HepG2 (cell line): Measurements from ENCODE around the gene TACC2. TPM values are rescaled to one million over a fixed set of nuclear protein-coding genes. Genes with fewer than 3 reads are reported as not detected.
A peak's percentile ranks its signal among the peaks of the same experiment; 100 is the strongest.

Experiments
- ATAC-seq: fragments of 200-7000 bp; cut with Tn5 transposase; 3 replicates; pipeline ENCODE4 v1.9.1; 2020; ENCODE audit warnings: mild to moderate bottlenecking, moderate library complexity
- BruUV-seq: library from RNA; stranded (reverse); fragments of 400-500 nt; replicated peaks from 2 replicates; lab custom pipeline; 2021; lab: Mats Ljungman, UMichigan
- CTCF ChIA-PET: fragments of 300-600 bp; formaldehyde crosslinking; extraction: SDS; loops from one replicate; lab custom pipeline; 2021; ENCODE audit warnings: low total read pairs, inconsistent platforms, low intra/inter-chr PET ratio; lab: Yijun Ruan, JAX
- POLR2A ChIA-PET: fragments of 350-600 bp; sonication (Branson Sonifier 250); formaldehyde crosslinking; loops from one replicate; lab custom pipeline; 2020; ENCODE audit warnings: antibody characterized with exemption, inconsistent platforms; lab: Yijun Ruan, JAX
- DNase-seq: peaks from one replicate; pipeline ENCODE4 v3.0.0-alpha.2; 2015; ENCODE audit warnings: low spot score
- FAIRE-seq: peaks from 3 replicates; lab custom pipeline; 2011; peaks lifted over from hg19 to GRCh38; lab: Jason Lieb, UNC
- H2AFZ ChIP-seq: one replicate; pipeline ENCODE4 v1.6.1; 2011; ENCODE audit warnings: low read length, inconsistent platforms
- H3K27ac ChIP-seq: fragments of 300-600 bp; 3 replicates; pipeline ENCODE4 v1.8.0; 2011; ENCODE audit warnings: mixed run types, mild to moderate bottlenecking, mixed read lengths, low read length, inconsistent platforms; ENCODE audit not compliant: insufficient read depth; ENCODE audit errors: extremely low read length
- H3K27me3 ChIP-seq, 2 experiments: fragments of 200-600 bp in 1 of 2; 2 replicates in 1 of 2; 3 replicates in 1 of 2; pipeline versions ENCODE4 v1.6.0 to v1.8.0; 2011; ENCODE audit warnings: low read length in 2 of 2, mild to moderate bottlenecking in 2 of 2, moderate library complexity in 2 of 2, inconsistent platforms in 1 of 2; ENCODE audit not compliant: insufficient read depth in 2 of 2, control insufficient read depth in 1 of 2
- H3K36me3 ChIP-seq, 2 experiments: fragments of 200-600 bp in 1 of 2; replicated peaks in 1 of 2; 2 replicates in 1 of 2; 3 replicates in 1 of 2; pipeline versions ENCODE4 v1.5.1 to v1.8.0; 2011; ENCODE audit warnings: low read length in 2 of 2, inconsistent platforms in 1 of 2; ENCODE audit not compliant: insufficient read depth in 2 of 2, control insufficient read depth in 1 of 2
- H3K4me1 ChIP-seq: 2 replicates; pipeline ENCODE4 v1.5.1; 2012; ENCODE audit warnings: low read length, inconsistent platforms; ENCODE audit not compliant: insufficient read depth
- H3K4me2 ChIP-seq: 2 replicates; pipeline ENCODE4 v1.6.0; 2011; ENCODE audit warnings: low read depth, low read length, inconsistent platforms
- H3K4me3 ChIP-seq, 3 experiments: fragments of 200-600 bp in 1 of 3; sonication (generic), shearing (Covaris generic) in 1 of 3; replicated peaks in 1 of 3; 2 replicates each; pipeline ENCODE4 v1.5.1; 2011 to 2016; ENCODE audit warnings: low read length in 3 of 3, inconsistent platforms in 2 of 3, low read depth in 2 of 3, mild to moderate bottlenecking in 2 of 3, control low read depth in 1 of 3, mixed read lengths in 1 of 3; ENCODE audit not compliant: insufficient read depth in 1 of 3
- H3K79me2 ChIP-seq: one replicate; pipeline ENCODE4 v1.6.1; 2011; ENCODE audit warnings: low read length, inconsistent platforms; ENCODE audit not compliant: insufficient read depth
- H3K9ac ChIP-seq: 2 replicates; pipeline ENCODE4 v1.6.0; 2011; ENCODE audit warnings: mild to moderate bottlenecking, low read depth, low read length, inconsistent platforms; ENCODE audit not compliant: insufficient read depth
- H3K9me3 ChIP-seq: 2 replicates; pipeline ENCODE4 v1.5.1; 2012; ENCODE audit warnings: mild to moderate bottlenecking, low read length
- H4K20me1 ChIP-seq: 2 replicates; pipeline ENCODE4 v1.6.0; 2011; ENCODE audit warnings: inconsistent platforms, mild to moderate bottlenecking, low read length, moderate library complexity; ENCODE audit not compliant: insufficient read depth
- EED ChIP-seq: sonication (generic); formaldehyde crosslinking; IDR thresholded peaks from 2 replicates; pipeline ENCODE4 v1.5.0; 2020; ENCODE audit warnings: mild to moderate bottlenecking, missing genetic modification reagents
- HNF1B ChIP-seq: sonication (generic); formaldehyde crosslinking; IDR thresholded peaks from 2 replicates; pipeline ENCODE4 v1.5.1; 2020; ENCODE audit warnings: mild to moderate bottlenecking, moderate library complexity, missing genetic modification reagents
- ZNF34 ChIP-seq: sonication (generic); formaldehyde crosslinking; IDR thresholded peaks from 2 replicates; pipeline ENCODE4 v1.4.0; 2020; ENCODE audit warnings: mild to moderate bottlenecking, missing genetic modification reagents, borderline replicate concordance
- ZNF407 ChIP-seq: sonication (generic); formaldehyde crosslinking; IDR thresholded peaks from one replicate; pipeline ENCODE4 v1.5.1; 2020; ENCODE audit warnings: mild to moderate bottlenecking, missing genetic modification reagents; ENCODE audit errors: not compliant biosample characterization
- ZNF749 ChIP-seq: sonication (generic); formaldehyde crosslinking; IDR thresholded peaks from 2 replicates; pipeline ENCODE4 v1.8.0; 2022; ENCODE audit warnings: mild to moderate bottlenecking, missing genetic modification reagents, moderate library complexity, borderline replicate concordance
- WGBS: methylation state at CpG from one replicate; pipeline ENCODE4 v1.1.6; 2017; ENCODE audit warnings: low lambda C conversion rate; 5-methylcytosine and 5-hydroxymethylcytosine counted together
- in situ Hi-C: cut with HindIII; loops from 2 replicates; pipeline ENCODE4 v1.10.0; 2017; ENCODE audit warnings: low pct_unique_long_range_greater_than_20kb; ENCODE audit not compliant: extremely low pct_ligation_motif_present
- intact Hi-C: fragments of 100-400 bp; cut with micrococcal nuclease; formaldehyde crosslinking; loops from one replicate; pipeline ENCODE4 v1.10.0; 2022; ENCODE audit not compliant: unreplicated experiment
- polyA plus RNA-seq, 8 experiments: library from polyadenylated mRNA; depleted of rRNA in 3 of 8; stranded (reverse) in 7 of 8; unstranded in 1 of 8; fragments of >200 nt; fragmentation: Illumina TruSeq in 4 of 8; extraction: Trizol in 4 of 8; gene quantifications; 2 replicates each; pipeline versions ENCODE4 v1.2.1 to v1.2.3, GENCODE V29; 2011 to 2016; ENCODE audit warnings: low read depth in 4 of 8, missing spikeins in 1 of 8, mixed read lengths in 1 of 8; ENCODE audit not compliant: insufficient read depth in 1 of 8
- total RNA-seq, 5 experiments: library from RNA; depleted of rRNA; stranded (reverse); fragments of >200 nt; fragmentation: Illumina TruSeq; extraction: Trizol; gene quantifications; 2 replicates each; pipeline ENCODE4 v1.2.3, GENCODE V29; 2016; ENCODE audit warnings: low read depth in 1 of 5

Gene TACC2
- total and polyA plus RNA-seq, 2 of the 13 experiments (the other 11 are each of a cell fraction or from before 2014, with no cell fraction given): 11.8 to 16.0 TPM

- H3K4me2 ChIP-seq: peak overlapping the region; percentile 35; the same call in 1 of the 2 replicates
- POLR2A ChIA-PET: interaction anchor here (1.0 kb wide), 2 partner anchors 30 to 285 kb away, joined by 4 to 5 read pairs; no protein-coding TSS in a partner anchor
- no peaks in the 10 kb centered on the region for H3K9me3 ChIP-seq
- H3K79me2 ChIP-seq: no peaks in the 10 kb centered on the region
- ATAC-seq (no peak), FAIRE-seq (no peak), DNase-seq (no peak)
- H3K27ac ChIP-seq: no peak overlapping the region
- 0 out of 6 replicates have a peak overlapping the region, but pooled peaks of 1 of the 3 experiments have one; percentile 14 for H3K4me3 ChIP-seq
- no peak for TF ChIP-seq HNF1B (CRISPR knock-in tag)
- no peak for TF ChIP-seq ZNF34 (CRISPR knock-in tag)
- no peak for TF ChIP-seq EED (CRISPR knock-in tag)
- TF ChIP-seq ZNF749 (CRISPR knock-in tag): no peak
- no peak for TF ChIP-seq ZNF407
- no peak overlapping the region for H2AFZ ChIP-seq
- no peak overlapping the region for H3K9ac ChIP-seq
- H3K27me3 ChIP-seq: peaks cover 6 to 18% of the 10 kb centered on the region in 2 experiments; a peak in 4 of 5 replicates
- H4K20me1 ChIP-seq: no peaks in the 10 kb centered on the region
- in situ Hi-C loops (loop anchor here (5.0 kb wide), 1 partner anchor 287 kb away; no protein-coding TSS in a partner anchor), intact Hi-C loops (no loop called here)
- 32% methylated on average over 6 of the region's 7 CpGs for WGBS
- CTCF ChIA-PET: interaction anchor here (1.0 to 2.5 kb wide), 4 partner anchors 18 to 424 kb away, joined by 3 to 27 read pairs (median 18); no protein-coding TSS in a partner anchor
- no TSS peak for BruUV-seq
- H3K4me1 ChIP-seq: peaks cover 32% of the 10 kb centered on the region
- no peaks in the 10 kb centered on the region for H3K36me3 ChIP-seq
Measured at GRCh38 chr10:122280156-122280555, 291.2 kb downstream of the TACC2 start.
